8988T (cell line): ENCODE measurements around the gene AP4B1.
"Not testable (repeated sequence)": the region's sequence is repeated elsewhere in the genome, so short reads cannot be mapped to it uniquely, and the experiment has no call there.

ENCODE experiments used
- DNase-seq: peaks from one replicate; pipeline ENCODE4 v3.0.0; 2011

Gene AP4B1

DNA sequence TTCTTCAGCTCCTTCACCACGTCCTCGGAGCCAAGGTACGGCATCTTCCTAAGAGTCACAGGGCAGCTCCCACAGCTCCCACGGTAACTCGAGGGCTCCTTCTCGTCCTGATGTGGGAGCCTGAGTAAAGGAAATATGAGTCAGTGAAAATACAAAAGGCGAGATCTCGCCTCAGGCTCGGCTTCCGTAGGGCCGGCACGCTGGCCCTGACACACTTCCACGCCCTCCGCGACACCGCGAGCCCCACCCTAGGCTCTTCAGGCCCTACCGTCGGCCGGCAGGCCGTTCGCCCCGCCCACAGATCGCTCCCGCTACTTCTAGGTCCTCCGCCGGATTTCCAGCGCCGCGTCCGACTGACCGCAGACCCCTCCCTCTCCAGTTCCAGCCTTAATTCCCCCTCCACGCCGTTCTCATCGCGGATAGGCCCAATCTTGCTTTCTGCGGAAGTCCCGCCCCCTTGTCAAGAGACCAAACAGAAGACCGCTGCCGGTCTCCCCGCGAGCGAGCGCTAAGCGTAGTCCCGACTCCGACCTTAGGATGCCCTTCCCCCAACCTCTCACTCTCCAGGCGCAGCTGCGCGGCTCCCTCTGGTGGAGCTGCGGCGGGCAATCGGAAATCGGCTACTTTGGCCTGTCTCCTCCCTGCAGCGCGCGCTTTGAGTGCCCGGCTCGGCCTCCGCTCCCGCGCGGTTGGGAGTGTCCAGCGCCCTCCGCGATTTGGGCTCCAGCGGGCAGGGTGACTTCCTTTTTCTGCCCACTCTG, at the start of gene AP4B1, which contains the start of gene DCLRE1B:
TSS of gene AP4B1 (minus strand) at position 126 of the 761 bp plus-strand sequence. CDS start at position 44, 82 bp downstream.
TSS of gene DCLRE1B (plus strand) at position 653 of the 761 bp plus-strand sequence. CDS start 261 bp downstream, outside the sequence.
- peak; percentile 57 for DNase-seq

- no peak for DNase-seq
Observed at GRCh38 chr1:113951719-113952118, 47.1 kb upstream of the AP4B1 start.

DNA sequence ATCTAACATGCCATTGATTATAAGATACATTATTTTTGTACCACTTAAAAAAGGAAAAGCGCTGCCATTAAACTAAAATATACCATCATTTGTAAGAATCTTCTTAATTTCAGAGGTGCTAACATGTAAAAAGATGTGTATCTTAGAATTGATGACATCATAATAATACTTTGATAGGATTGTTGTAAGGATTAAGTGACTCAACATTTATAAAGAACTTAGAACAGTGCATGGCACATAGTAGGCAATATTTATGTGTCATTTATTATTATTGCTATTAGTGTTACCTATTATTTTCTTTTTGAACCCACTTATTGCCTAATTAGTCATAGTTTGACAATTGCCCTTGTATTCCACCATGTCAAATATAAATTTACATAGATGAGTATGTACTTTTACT, 46.3 kb upstream of the AP4B1 start:
- DNase-seq: no peak

GRCh38 chr1:113949007-113949406, 44.4 kb upstream of the AP4B1 start:
- no peak for DNase-seq

- DNase-seq: not testable (repeated sequence)
Observed at GRCh38 chr1:113948151-113948550, 43.6 kb upstream of the AP4B1 start.

- DNase-seq: no peak
Observed at GRCh38 chr1:113947388-113948107, 42.9 kb upstream of the AP4B1 start.

GRCh38 chr1:113946678-113947387, 42.2 kb upstream of the AP4B1 start:
- no peak for DNase-seq

DNA sequence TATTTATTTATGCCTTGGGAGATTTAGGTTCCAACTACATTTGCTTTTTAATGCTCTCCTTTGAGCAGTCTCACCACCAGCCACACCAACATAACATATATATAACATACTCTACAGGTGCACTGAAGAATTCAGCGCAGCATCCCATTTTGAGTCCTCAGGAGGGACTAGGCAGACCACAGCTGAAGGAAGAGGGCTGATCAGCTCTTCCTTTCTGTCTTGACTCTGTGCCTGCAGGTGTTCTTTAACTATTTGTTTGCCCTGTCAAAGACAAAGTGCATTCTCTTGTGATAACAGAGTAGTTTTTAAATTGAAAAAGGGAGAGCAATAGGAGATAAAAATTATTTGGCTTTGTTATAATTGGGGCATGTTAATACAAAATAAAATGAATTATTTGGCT, 41.5 kb upstream of the AP4B1 start:
- DNase-seq: no peak

- no peak for DNase-seq
Observed at GRCh38 chr1:113945329-113945728, 40.7 kb upstream of the AP4B1 start.

DNA sequence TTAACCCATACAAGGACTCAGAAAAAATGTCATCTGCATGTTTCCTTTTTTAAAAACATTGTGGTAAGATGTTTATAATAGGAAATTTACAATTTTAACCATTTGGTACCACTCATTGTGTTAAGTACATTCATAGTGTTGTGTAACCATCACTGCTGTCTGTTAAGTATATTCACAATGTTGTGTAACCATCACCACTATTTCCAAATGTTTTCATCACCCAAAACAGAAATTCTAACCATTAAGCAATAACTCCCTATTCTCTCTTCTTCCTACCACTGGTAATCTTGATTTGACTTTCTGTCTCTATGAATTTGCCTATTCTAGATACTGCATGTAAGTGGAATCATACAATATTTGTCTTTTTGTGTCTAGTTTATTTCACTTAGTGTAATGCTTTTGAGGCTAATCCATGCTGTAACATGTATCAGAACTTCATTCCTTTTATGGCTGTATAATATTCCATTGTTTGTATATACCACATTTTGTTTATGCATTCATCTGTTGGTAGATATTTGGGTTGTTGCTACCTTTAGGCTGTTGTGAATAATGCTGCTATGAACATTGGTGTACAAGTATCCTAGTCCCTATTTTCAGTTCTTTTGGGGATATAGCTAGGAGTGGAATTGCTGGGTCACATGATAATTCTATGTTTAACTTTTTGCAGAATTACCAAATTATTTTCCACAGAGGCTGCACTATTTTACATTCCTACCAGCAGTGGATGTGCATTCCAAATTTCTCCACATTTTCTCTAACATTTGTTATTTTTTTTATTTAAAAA, 38.6 kb upstream of the AP4B1 start:
- no peak for DNase-seq

DNA sequence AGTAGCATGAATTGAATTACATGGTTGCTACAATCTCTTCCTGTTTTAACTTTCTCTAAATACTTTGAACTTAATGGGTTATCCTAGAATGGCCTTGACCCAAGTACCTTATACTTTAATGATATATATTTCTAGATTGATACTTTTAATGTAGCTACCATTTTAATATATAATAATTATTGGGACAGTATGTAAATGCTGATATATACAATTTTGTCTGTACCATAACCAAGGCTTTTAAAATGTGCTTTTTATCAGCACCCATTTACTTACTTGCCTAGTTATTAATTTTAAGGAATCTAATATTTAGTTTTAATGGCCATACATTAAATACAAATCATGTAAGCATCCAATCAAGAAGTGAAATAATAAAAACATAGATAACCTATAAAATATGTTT, 37.9 kb upstream of the AP4B1 start:
- no peak for DNase-seq

DNA sequence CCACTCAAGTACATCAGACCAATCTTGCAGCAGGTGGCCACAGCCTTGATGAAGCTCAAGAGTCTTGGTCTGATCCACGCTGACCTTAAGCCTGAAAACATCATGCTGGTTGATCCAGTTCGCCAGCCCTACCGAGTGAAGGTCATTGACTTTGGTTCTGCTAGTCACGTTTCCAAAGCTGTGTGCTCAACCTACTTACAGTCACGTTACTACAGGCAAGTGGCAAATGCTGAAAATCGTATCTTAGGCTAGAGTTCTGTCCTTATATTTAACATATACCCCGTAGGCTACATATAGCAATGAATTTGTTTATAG, 36.6 kb upstream of the AP4B1 start:
- no peak for DNase-seq

DNA sequence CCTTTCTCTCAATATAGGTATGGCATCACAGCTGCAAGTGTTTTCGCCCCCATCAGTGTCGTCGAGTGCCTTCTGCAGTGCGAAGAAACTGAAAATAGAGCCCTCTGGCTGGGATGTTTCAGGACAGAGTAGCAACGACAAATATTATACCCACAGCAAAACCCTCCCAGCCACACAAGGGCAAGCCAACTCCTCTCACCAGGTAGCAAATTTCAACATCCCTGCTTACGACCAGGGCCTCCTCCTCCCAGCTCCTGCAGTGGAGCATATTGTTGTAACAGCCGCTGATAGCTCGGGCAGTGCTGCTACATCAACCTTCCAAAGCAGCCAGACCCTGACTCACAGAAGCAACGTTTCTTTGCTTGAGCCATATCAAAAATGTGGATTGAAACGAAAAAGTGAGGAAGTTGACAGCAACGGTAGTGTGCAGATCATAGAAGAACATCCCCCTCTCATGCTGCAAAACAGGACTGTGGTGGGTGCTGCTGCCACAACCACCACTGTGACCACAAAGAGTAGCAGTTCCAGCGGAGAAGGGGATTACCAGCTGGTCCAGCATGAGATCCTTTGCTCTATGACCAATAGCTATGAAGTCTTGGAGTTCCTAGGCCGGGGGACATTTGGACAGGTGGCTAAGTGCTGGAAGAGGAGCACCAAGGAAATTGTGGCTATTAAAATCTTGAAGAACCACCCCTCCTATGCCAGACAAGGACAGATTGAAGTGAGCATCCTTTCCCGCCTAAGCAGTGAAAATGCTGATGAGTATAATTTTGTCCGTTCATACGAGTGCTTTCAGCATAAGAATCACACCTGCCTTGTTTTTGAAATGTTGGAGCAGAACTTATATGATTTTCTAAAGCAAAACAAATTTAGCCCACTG, 36.0 kb upstream of the AP4B1 start:
- DNase-seq: no peak

DNA sequence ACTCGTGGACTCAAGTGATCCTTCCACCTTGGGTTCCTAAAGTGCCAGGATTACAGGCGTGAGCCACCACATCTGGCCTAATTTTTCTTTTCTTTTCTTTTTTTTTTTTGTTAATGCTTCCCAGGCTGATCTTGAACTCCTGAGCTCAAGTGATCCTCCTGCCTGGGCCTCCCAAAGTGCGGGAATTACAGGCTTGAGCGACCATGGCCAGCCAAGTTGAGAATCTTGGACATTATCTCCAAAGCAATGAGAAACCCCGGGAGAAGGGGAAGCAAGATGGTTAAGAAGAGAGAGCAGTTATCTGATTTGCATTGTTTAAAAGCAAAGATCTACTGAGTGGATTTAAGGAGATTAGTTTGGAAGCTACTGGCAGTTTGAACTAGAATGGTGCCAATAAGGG, 33.6 kb upstream of the AP4B1 start:
- DNase-seq: no peak

GRCh38 chr1:113937146-113937545, 32.5 kb upstream of the AP4B1 start:
- DNase-seq: no peak

DNA sequence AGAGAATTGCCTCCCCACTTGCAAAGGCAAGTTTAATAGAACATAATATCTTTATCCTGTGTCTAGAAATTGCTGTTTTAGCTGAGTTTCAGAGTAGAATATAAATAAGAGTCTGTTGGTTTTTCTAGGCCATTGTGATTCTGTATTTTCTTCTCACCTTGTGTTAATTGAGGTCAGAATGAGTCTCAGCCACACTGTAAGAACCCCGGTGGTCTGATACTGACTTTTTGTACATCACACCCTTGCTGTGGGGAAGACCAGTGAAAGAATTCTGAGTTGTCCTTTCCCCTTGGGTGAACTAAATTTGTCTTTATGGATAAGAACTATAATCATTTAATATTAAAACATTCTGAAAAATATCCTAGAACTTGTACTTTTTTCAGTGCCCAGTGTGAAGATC, 31.4 kb upstream of the AP4B1 start:
- no peak for DNase-seq

GRCh38 chr1:113935176-113935575, 30.6 kb upstream of the AP4B1 start:
- no peak for DNase-seq

DNA sequence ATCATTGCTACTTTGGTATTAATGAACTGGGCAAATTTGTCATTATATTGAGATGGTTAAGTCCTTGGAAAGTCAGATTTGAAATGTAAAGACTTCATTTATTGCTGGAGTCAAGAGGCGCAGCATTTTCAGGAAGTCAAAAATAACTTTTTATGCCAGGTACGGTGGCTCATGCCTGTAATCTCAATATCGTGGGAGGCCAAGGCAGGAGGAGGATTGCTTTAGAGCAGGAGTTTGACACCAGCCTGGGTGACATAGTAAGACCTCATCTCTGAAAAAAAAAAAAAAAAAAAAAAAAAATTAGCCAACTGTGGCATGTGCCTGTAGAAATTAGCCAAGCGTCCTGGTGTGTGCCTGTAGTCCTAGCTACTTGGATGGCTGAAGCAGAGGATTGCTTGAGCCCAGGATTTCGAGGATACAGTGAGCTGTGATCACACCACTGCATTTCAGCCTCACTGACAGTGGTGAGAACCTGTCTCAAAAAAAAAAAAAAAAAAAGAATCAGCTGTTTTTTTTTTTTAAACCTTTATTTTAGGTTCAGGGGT, 30.0 kb upstream of the AP4B1 start:
- DNase-seq: no peak

GRCh38 chr1:113934006-113934405, 29.4 kb upstream of the AP4B1 start:
- DNase-seq: no peak

DNA sequence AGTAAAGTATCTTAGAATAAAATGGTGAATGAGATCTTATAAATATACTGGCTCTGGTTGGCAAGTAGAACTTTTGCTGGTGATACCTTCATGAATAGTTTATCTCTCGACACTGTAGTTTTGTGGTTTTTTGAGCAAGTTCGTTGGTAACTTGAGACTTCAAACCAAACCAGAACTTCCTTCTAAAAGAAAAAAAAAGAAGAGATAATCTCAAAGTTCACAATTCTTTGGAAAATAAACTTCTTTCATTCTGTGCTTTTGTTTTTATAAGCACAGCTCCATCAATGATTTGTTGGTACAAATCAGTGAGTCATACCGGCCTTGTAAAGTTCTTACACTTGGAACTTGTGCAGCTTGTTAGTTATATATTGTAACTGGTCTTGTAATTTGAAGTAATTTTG, 26.9 kb upstream of the AP4B1 start:
- DNase-seq: no peak

DNA sequence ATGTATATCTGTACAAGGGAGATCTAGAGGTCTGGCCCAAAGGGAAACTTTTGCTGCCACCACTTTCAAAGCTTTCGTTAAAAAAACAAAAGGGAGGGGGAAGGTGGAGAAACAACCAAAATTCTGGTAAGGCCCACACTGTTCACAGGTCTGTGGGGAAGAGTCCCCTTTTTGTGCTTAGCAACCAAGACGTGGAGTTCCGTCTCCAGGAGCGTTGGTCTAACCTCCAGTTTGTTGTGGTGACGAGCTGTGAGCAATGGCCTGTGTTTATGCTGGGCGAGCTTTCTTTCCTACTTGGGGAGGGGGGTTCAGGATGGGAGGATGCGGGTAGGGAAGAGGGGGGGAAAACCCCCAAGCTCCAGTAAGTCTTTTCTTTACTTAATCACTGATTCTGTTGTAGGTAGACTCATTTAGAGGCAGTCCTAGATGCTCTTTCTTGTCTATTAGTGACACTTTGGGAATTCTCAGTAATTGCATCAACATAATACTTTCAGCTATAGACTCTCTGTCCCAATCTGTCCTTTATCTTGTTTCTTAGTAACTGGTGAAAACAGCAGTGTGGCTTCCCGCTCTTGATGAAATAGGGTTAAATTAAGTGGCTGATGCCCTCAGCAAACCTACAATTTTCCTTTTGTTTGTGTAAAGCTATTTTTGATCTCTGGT, 26.0 kb upstream of the AP4B1 start:
- DNase-seq: no peak
